HFFc6 (cell line): ENCODE data around the gene KCTD11. TPM values are rescaled to one million over a fixed set of nuclear protein-coding genes. Genes with fewer than 3 reads are reported as not detected.

Experiments
- DNase-seq: peaks from one replicate; pipeline ENCODE4 v3.0.0-alpha.2; 2018
- H3K27ac Mint-ChIP-seq: 2 replicates; pipeline ENCODE4 v1.8.0; 2020; ENCODE audit warnings: mild to moderate bottlenecking, mixed read lengths
- H3K27me3 Mint-ChIP-seq: 2 replicates; pipeline ENCODE4 v1.8.0; 2021; ENCODE audit warnings: mild to moderate bottlenecking, moderate library complexity, mixed read lengths; ENCODE audit not compliant: insufficient read depth
- H3K36me3 Mint-ChIP-seq: 2 replicates; pipeline ENCODE4 v1.8.0; 2021; ENCODE audit warnings: low read depth, mixed read lengths
- H3K4me1 Mint-ChIP-seq: 2 replicates; pipeline ENCODE4 v1.8.0; 2020; ENCODE audit warnings: low read depth, mixed read lengths
- H3K4me3 Mint-ChIP-seq: 2 replicates; pipeline ENCODE4 v1.8.0; 2020; ENCODE audit warnings: mild to moderate bottlenecking, moderate library complexity, mixed read lengths
- H3K9me3 Mint-ChIP-seq: 2 replicates; pipeline ENCODE4 v1.8.0; 2020; ENCODE audit warnings: mild to moderate bottlenecking, mixed read lengths
- total RNA-seq, 6 experiments: library from RNA; stranded (reverse); fragmentation: NEBNext Ultra II Directional; extraction: Animal tissue kit (Norgen Biotek cat#: 25700); gene quantifications; 2 replicates in 1 of 6; 3 replicates in 5 of 6; pipeline ENCODE4 v1.2.3, GENCODE V29; 2021
- TF ChIP-seq, protein P1 (sequence below): fragments of 200-600 bp; sonication (generic); IDR thresholded peaks from 2 replicates; pipeline ENCODE4 v1.5.0; 2021; ENCODE audit warnings: antibody characterized with exemption, mild to moderate bottlenecking

The KCTD11 gene
- total RNA-seq, 6 experiments from 2014 or later, result 11.2 to 14.5 (median 12.6) TPM

DNA sequence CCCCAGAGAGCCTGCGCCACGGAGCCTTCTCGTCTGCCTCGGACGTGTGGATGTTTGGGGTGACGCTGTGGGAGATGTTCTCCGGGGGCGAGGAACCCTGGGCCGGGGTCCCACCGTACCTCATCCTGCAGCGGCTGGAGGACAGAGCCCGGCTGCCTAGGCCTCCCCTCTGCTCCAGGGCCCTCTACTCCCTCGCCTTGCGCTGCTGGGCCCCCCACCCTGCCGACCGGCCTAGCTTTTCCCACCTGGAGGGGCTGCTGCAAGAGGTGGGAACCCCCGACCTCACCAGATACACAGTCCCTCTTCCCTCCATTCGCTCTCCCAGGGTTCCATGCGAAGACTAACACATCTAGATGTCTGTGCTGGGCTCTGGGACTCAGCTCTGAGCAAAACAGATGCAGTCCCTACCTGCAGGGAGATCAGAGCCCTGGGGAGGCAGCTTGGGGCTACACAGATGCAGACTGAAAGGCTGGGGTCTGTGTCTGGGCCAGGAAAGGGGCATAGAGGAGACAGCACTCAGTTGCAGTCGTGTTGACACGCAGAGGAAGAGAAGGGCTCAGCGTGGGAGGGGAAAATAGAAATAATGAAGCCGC is 32.6 kb downstream of the KCTD11 start:
- no peak overlapping the region for H3K27ac Mint-ChIP-seq
- H3K4me3 Mint-ChIP-seq, result no peak overlapping the region; the same call in 1 of the 2 replicates
- TF ChIP-seq, protein P1, sequence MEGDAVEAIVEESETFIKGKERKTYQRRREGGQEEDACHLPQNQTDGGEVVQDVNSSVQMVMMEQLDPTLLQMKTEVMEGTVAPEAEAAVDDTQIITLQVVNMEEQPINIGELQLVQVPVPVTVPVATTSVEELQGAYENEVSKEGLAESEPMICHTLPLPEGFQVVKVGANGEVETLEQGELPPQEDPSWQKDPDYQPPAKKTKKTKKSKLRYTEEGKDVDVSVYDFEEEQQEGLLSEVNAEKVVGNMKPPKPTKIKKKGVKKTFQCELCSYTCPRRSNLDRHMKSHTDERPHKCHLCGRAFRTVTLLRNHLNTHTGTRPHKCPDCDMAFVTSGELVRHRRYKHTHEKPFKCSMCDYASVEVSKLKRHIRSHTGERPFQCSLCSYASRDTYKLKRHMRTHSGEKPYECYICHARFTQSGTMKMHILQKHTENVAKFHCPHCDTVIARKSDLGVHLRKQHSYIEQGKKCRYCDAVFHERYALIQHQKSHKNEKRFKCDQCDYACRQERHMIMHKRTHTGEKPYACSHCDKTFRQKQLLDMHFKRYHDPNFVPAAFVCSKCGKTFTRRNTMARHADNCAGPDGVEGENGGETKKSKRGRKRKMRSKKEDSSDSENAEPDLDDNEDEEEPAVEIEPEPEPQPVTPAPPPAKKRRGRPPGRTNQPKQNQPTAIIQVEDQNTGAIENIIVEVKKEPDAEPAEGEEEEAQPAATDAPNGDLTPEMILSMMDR, result no peak
- peaks cover 4% of the 10 kb centered on the region; the same call in 1 of the 2 replicates for H3K9me3 Mint-ChIP-seq
- H3K4me1 Mint-ChIP-seq, result peaks cover 6% of the 10 kb centered on the region
- DNase-seq, result no peak
- H3K27me3 Mint-ChIP-seq, result peaks cover 14% of the 10 kb centered on the region
- peaks cover 4% of the 10 kb centered on the region; the same call in 1 of the 2 replicates for H3K36me3 Mint-ChIP-seq

DNA sequence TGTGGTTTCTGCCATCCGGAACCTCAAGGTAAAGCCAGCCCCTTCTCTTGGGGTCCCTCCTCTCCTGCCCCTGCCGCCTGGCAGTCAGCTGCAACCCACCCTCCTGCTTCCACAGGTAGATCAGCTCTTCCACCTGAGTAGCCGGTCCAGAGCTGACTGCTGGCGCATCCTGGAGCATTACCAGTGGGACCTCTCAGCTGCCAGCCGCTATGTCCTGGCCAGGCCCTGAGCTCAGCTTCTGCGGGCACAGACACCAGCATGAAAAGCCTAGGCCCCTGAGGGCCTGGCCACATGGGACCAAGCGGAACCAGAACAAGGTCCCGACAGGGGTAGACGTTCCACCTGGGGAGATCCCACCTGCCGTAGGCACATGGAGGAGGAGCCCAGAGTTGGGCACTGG is 36.9 kb downstream of the KCTD11 start:
- H3K4me1 Mint-ChIP-seq, result no peaks in the 10 kb centered on the region
- TF ChIP-seq, protein P1, result no peak
- no peaks in the 10 kb centered on the region for H3K9me3 Mint-ChIP-seq
- H3K4me3 Mint-ChIP-seq, result no peak overlapping the region
- DNase-seq, result no peak
- H3K27ac Mint-ChIP-seq, result no peak overlapping the region
- H3K27me3 Mint-ChIP-seq, result no peaks in the 10 kb centered on the region; the same call in 1 of the 2 replicates
- H3K36me3 Mint-ChIP-seq, result peaks cover 9% of the 10 kb centered on the region; the same call in 1 of the 2 replicates

DNA sequence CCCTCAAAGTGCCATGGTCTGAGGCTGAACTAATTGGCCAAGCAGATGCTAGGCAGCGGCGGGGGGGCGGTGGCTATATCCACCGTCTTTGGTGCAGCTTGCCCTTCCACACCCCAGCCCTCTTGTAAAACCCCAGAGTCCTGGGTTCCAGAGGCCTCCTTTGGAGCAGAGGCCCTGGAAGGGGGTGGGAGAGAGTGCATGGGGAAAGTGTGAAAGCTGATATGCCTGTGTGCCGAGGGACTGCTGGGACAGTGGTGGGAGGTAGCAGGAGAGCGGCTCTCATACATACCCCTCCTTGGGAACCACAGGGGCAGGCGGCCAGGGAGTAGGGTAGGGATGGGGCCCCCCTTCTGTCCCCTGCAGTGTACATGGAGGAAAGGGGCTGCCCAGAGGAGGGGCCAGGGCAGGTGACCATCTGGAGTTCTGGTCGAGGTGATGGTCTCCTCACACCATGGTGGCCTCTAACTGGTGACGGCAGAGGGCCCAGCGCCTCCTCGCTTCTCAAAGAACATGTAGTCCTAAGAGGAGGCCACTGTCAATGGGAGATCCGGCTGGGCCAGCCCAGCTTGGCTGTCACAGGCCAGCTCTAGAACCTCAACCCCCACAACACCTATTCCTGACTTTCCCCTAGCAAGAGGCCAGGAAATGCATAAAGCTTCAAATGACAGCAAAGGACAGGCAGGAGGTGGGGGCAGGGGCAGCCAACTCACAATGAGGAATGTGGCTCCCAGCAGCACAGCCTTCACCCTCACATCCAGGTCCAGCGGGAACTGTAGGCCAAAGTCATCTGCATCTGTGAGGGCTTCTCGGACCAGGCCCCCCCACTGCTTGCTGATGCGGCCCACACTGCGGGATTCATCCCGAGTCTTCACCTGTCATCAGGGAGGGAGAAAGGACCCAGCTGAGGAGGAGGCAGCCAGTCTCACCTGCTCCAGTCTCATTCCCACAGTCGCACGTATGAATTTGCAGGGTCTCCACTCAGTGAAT is 38.3 kb downstream of the KCTD11 start:
- TF ChIP-seq, protein P1, result no peak
- no peak for DNase-seq
- no peaks in the 10 kb centered on the region for H3K9me3 Mint-ChIP-seq
- H3K27ac Mint-ChIP-seq, result no peak overlapping the region
- peaks cover 5% of the 10 kb centered on the region for H3K4me1 Mint-ChIP-seq
- H3K4me3 Mint-ChIP-seq, result no peak overlapping the region
- H3K27me3 Mint-ChIP-seq, result no peaks in the 10 kb centered on the region; the same call in 1 of the 2 replicates
- H3K36me3 Mint-ChIP-seq, result peaks cover 9% of the 10 kb centered on the region; the same call in 1 of the 2 replicates

GRCh38 chr17:7391307-7391706 is 39.3 kb downstream of the KCTD11 start:
- TF ChIP-seq, protein P1, result no peak
- H3K36me3 Mint-ChIP-seq, result peaks cover 9% of the 10 kb centered on the region; the same call in 1 of the 2 replicates
- peaks cover 6% of the 10 kb centered on the region for H3K4me1 Mint-ChIP-seq
- DNase-seq, result no peak
- H3K27me3 Mint-ChIP-seq, result peaks cover 2% of the 10 kb centered on the region; the same call in 1 of the 2 replicates
- H3K27ac Mint-ChIP-seq, result no peak overlapping the region
- H3K4me3 Mint-ChIP-seq, result no peak overlapping the region
- H3K9me3 Mint-ChIP-seq, result no peaks in the 10 kb centered on the region

DNA sequence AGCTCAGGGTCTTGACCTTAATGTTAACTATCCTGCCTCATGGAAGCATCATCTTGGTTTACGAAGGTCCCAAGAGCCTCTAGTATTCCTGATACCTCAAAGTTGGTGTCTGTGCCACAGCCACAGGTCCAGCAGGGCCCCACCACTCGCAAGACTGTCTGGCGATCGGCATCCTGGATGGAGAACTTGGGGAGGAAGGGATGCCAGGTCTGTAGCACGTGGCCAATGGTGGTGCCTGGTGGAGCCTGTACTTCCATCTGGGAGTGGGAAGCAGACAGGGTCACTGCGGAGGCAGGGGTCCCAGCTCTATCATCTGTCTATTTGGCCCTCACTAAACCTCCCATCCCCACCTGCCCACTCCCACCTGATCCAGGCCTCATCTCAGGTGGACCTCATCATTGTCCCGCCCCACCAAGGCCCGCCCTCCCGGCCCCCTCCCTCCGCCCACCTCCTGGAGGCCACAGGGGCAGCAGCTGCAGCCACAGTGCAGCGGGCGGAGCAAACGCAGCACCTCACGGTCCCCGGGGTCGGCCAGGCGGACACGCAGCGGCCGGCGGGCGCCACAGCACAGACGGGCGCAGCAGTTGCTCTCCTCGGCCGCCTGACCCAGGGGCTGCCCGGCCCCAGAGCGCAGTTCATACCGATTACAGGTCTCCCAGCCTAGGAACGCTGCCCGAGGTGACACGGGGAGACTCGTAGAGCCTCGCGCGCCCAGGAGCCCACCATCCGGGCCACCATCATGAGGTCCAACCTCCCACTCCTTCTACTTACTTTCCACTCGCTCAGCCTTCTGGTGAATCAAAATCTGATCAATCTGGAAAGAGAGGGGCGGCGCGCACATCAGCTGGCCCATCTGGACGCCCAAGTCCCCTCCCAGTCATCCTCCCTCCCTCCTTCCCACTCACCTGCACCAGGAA is 41.0 kb downstream of the KCTD11 start:
- Mint-ChIP-seq H3K27ac (0 out of 2 replicates have a peak overlapping the region, but pooled peaks have one; percentile 5), H3K36me3 (peaks cover 9% of the 10 kb centered on the region; the same call in 1 of the 2 replicates), H3K4me3 (peak overlapping the region; percentile 95), H3K27me3 (peaks cover 2% of the 10 kb centered on the region; the same call in 1 of the 2 replicates), H3K4me1 (peaks cover 6% of the 10 kb centered on the region), H3K9me3 (no peaks in the 10 kb centered on the region)
- TF ChIP-seq, protein P1, result no peak
- DNase-seq, result no peak
